Subcutaneous adipose tissue (tissue), 4 donors: ENCODE measurements around the gene PROM2. TPM values are rescaled to one million over a fixed set of nuclear protein-coding genes. Genes with fewer than 3 reads are reported as not detected.

Source experiments
- total RNA-seq, 4 donors: library from RNA; depleted of rRNA; stranded (reverse); fragments of >200 nt; gene quantifications; one replicate each; pipeline ENCODE4 v1.1.0, GENCODE V29; 2016
- TF ChIP-seq, protein P1 (sequence below): fragments of 450-650 bp; IDR thresholded peaks from one replicate; pipeline ENCODE4 v1.5.1; 2016; ENCODE audit warnings: low read depth, mild to moderate bottlenecking, control low read depth, antibody characterized with exemption, moderate library complexity

Gene PROM2
- total RNA-seq, 4 donors from 2014 or later = 0.44 to 1.3 (median 0.84) TPM

GRCh38 chr2:95271381-95271971 is 2.8 kb upstream of the PROM2 start:
- TF ChIP-seq, protein P1, sequence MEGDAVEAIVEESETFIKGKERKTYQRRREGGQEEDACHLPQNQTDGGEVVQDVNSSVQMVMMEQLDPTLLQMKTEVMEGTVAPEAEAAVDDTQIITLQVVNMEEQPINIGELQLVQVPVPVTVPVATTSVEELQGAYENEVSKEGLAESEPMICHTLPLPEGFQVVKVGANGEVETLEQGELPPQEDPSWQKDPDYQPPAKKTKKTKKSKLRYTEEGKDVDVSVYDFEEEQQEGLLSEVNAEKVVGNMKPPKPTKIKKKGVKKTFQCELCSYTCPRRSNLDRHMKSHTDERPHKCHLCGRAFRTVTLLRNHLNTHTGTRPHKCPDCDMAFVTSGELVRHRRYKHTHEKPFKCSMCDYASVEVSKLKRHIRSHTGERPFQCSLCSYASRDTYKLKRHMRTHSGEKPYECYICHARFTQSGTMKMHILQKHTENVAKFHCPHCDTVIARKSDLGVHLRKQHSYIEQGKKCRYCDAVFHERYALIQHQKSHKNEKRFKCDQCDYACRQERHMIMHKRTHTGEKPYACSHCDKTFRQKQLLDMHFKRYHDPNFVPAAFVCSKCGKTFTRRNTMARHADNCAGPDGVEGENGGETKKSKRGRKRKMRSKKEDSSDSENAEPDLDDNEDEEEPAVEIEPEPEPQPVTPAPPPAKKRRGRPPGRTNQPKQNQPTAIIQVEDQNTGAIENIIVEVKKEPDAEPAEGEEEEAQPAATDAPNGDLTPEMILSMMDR = no peak

DNA sequence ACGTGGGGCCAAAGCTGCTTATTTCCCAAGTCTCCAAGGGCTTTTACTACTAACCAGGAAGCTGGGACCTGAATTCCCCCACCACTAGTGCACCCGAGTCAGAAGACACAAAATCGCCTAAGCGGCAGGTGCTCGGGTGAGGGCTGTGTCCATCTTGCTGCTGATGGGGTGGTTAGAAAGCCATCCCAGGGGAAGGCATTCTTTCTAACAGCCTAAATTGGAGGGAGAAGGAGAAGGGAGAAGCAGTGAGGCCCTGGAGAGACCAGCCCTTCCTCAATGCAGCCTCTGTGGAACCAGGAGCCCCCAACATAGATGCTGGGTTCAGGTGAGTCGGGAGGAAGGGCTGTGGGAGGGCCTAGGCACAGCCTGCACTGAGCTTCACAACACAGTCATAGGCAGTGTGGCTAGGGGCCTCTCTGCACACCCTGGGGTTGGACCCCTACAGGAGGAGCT is 1.9 kb upstream of the PROM2 start:
- TF ChIP-seq, protein P1 = no peak

DNA sequence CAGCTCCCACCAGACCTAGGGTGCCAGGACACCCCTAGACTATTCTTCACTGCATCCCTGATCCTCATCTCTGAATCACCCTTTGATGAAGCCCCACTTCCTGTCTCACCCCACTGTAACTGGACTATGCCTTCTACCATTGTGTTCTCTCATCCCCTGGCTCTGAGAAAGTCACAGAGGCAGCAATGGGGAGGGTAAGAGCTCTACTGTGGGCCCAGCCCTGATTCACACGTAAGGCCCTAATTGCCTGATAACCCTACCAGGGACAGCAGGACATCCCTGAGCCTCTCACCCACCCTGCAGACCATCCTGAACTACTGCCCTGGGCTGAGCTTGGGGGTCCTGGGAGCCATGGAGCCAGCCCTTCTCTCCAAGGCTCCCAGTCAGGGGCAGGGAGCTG is 1.5 kb upstream of the PROM2 start:
- TF ChIP-seq, protein P1 = no peak

- TF ChIP-seq, protein P1 = no peak
Observed at GRCh38 chr2:95273566-95274290, 521 bp upstream of the PROM2 start.

DNA sequence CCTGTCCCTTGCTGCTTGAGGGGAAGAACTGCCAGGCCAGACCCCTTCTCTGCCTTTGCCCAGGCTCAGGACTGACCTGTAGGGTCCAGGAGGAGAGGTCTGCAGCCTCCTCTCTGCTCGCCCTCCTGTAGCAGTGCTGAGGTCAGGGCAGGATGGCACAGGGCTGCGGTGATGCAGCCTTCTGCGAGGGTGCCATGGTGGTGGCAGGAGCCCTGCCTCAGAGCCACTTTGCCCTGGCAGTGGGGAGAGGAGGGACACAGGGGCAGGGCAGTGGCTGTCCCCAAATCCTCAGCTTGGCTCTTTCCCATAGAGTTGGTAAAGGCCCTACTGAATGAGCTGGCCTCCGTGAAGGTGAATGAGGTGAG is 884 bp downstream of the PROM2 start:
- TF ChIP-seq, protein P1 = no peak

DNA sequence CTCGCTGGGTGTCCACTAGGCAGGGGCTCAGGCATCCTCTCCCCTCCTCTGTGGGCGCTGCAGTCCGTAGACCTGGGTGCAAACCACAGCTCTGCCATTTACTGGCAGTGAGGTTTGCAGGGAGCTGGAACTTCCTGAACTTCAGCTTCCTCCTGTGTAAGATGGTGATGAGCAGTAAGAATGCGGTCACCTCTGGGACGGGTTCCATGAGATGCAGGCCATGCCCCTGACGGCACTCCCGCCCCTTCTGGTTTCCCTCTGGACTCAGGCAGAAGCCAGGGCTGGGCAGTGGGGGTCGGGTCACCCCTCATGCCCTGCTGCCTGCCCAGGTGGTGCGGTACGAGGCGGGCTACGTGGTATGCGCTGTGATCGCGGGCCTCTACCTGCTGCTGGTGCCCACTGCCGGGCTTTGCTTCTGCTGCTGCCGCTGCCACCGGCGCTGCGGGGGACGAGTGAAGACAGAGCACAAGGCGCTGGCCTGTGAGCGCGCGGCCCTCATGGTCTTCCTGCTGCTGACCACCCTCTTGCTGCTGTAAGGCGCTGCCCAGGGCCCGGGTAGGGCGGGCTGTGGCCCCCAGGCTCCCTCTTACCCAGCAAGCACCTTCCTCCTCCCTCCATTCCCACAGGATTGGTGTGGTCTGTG is 1.5 kb downstream of the PROM2 start:
- TF ChIP-seq, protein P1 = no peak

DNA sequence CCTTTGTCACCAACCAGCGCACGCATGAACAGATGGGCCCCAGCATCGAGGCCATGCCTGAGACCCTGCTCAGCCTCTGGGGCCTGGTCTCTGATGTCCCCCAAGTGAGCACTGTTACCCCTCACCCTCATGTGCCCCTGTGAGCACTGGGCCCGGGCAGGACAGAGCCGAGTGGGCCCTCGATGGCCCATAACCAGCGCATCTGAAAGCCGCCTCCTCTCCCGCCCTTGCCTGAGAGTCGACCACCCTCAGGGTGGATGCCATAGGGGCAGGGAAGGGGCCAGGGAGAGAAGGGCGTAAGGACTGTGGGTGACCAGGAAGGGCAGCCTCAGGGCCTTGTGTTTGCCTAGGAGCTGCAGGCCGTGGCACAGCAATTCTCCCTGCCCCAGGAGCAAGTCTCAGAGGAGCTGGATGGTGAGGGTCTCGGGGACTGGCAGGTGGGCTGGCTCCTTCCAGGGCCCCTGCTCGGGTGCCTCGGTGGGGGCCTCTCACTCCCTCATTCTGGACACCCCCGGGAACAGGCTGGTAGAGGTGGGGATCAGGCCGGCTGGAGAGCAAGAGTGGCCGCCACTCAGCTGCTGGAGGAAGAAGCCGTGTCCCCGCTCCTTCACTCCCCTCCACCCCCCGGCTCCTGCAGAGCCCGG is 2.1 kb downstream of the PROM2 start:
- TF ChIP-seq, protein P1 = no peak
